ENCODE measurements around the gene URI1.

URI1 gene

GRCh38 chr19:30062907-30063649 is 121.0 kb downstream of the URI1 start:
- DNase-seq (ENCODE audit: low read depth, low spot score) = no peak
- H3K4me3 ChIP-seq (ENCODE audit: low read depth, low read length) = no peak overlapping the region
- TF ChIP-seq CTCF (IDR thresholded peaks at IDR 0.05; ENCODE audit: insufficient read depth, low read length, missing control alignments) = no peak
- ChIA-PET CTCF (no interaction called here), POLR2A (no interaction called here)

GRCh38 chr19:30063650-30064347 is 121.8 kb downstream of the URI1 start:
- no peak overlapping the region for H3K4me3 ChIP-seq (ENCODE audit: low read depth, low read length)
- no peak for TF ChIP-seq CTCF (IDR thresholded peaks at IDR 0.05; ENCODE audit: insufficient read depth, low read length, missing control alignments)
- no peak for DNase-seq (ENCODE audit: low read depth, low spot score)
- ChIA-PET CTCF (no interaction called here), POLR2A (no interaction called here)

- CTCF ChIA-PET = no interaction called here
- POLR2A ChIA-PET = no interaction called here
- DNase-seq (ENCODE audit: low read depth, low spot score) = no peak
- H3K4me3 ChIP-seq (ENCODE audit: low read depth, low read length) = no peak overlapping the region
- TF ChIP-seq CTCF (IDR thresholded peaks at IDR 0.05; ENCODE audit: insufficient read depth, low read length, missing control alignments) = no peak
Measured at GRCh38 chr19:30064348-30064699, 122.3 kb downstream of the URI1 start.

- ChIA-PET POLR2A (no interaction called here), CTCF (no interaction called here)
- no peak overlapping the region for H3K4me3 ChIP-seq (ENCODE audit: low read depth, low read length)
- no peak for DNase-seq (ENCODE audit: low read depth, low spot score)
- no peak for TF ChIP-seq CTCF (IDR thresholded peaks at IDR 0.05; ENCODE audit: insufficient read depth, low read length, missing control alignments)
Measured at GRCh38 chr19:30064771-30065494, 122.9 kb downstream of the URI1 start.

GRCh38 chr19:30065680-30066606 is 123.9 kb downstream of the URI1 start:
- no peak for TF ChIP-seq CTCF (IDR thresholded peaks at IDR 0.05; ENCODE audit: insufficient read depth, low read length, missing control alignments)

More at GRCh38 chr19:30065680-30066606, 123.9 kb downstream of the URI1 start:
- no peak overlapping the region for H3K4me3 ChIP-seq (ENCODE audit: low read depth, low read length)
- ChIA-PET CTCF (no interaction called here), POLR2A (no interaction called here)
- no peak for DNase-seq (ENCODE audit: low read depth, low spot score)

Measured in AG04449 (cell line).